Measurements from ENCODE around the gene SCAF8.

GRCh38 chr6:154796484-154796883 is 63.3 kb downstream of the SCAF8 start:
- TF ChIP-seq CTCF (IDR thresholded peaks at IDR 0.05 in 8 of 11, conservative IDR thresholded peaks at IDR 0.05 in 3 of 11), result no peak
- no peak for TF ChIP-seq POLR2A (IDR thresholded peaks at IDR 0.05)
- no peak for TF ChIP-seq POLR2AphosphoS5 (IDR thresholded peaks at IDR 0.05)

Data from spleen (tissue), 7 donors.